ENCODE results near the gene UBN1.

DNA sequence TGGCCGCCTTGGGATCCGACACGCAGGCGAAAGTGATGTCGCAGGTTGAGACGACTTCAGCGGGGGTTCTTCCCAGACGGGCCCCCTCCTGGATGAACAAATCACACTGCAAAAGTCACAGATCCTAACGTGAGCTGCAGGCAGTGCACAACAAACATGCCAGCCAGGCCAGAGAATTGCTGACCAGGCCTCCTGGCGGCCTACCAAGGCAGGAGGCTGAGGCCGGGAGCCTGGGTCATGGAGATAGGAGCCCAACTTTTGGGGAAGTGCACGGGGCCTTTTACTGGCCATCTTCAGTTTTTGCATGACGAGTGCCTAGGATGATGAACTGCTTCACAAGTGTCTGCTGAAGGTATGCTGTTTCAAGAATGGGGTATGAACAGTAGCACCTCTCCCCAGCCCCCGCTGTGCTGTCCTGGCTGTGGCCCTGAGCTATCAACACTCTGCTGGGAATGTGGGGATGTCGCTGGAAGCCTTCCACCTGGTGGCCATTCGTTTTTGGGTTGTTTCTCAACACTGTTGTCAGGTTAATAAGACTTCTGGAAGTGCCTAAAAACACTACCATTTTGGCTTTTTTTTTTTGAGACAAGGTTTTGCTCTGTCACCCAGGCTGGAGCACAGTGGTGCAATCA, 32.6 kb upstream of the UBN1 start:
- no peak for TF ChIP-seq POLR2A (IDR thresholded peaks at IDR 0.05)
- TF ChIP-seq, protein P1, sequence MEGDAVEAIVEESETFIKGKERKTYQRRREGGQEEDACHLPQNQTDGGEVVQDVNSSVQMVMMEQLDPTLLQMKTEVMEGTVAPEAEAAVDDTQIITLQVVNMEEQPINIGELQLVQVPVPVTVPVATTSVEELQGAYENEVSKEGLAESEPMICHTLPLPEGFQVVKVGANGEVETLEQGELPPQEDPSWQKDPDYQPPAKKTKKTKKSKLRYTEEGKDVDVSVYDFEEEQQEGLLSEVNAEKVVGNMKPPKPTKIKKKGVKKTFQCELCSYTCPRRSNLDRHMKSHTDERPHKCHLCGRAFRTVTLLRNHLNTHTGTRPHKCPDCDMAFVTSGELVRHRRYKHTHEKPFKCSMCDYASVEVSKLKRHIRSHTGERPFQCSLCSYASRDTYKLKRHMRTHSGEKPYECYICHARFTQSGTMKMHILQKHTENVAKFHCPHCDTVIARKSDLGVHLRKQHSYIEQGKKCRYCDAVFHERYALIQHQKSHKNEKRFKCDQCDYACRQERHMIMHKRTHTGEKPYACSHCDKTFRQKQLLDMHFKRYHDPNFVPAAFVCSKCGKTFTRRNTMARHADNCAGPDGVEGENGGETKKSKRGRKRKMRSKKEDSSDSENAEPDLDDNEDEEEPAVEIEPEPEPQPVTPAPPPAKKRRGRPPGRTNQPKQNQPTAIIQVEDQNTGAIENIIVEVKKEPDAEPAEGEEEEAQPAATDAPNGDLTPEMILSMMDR (IDR thresholded peaks at IDR 0.05): no peak

Measured in esophagus squamous epithelium (tissue), 4 donors.